NCI-H1436 (cell line): ENCODE measurements around the gene IL1RAPL1.
"Not testable (repeated sequence)": the region's sequence is repeated elsewhere in the genome, so short reads cannot be mapped to it uniquely, and the experiment has no call there.

Experiments used
- DNase-seq: peaks from one replicate; lab custom pipeline; 2025; lab: John Stamatoyannopoulos, UW

IL1RAPL1 gene

GRCh38 chrX:28628120-28628519 lies 40.9 kb downstream of the IL1RAPL1 start:
- DNase-seq, result no peak

- no peak for DNase-seq
These were observed 51.5 kb downstream of the IL1RAPL1 start for GRCh38 chrX:28638775-28639174.

- DNase-seq, result no peak
These were observed 52.2 kb downstream of the IL1RAPL1 start for GRCh38 chrX:28639451-28639850.

GRCh38 chrX:28649541-28649940 lies 62.3 kb downstream of the IL1RAPL1 start:
- DNase-seq, result no peak

GRCh38 chrX:28651186-28651585 lies 63.9 kb downstream of the IL1RAPL1 start:
- no peak for DNase-seq

GRCh38 chrX:28659269-28659668 lies 72.0 kb downstream of the IL1RAPL1 start:
- DNase-seq, result no peak

GRCh38 chrX:28665778-28666177 lies 78.5 kb downstream of the IL1RAPL1 start:
- no peak for DNase-seq

GRCh38 chrX:28668303-28668702 lies 81.1 kb downstream of the IL1RAPL1 start:
- no peak for DNase-seq

- no peak for DNase-seq
These were observed 81.7 kb downstream of the IL1RAPL1 start for GRCh38 chrX:28668957-28669356.

GRCh38 chrX:28670074-28670473 lies 82.8 kb downstream of the IL1RAPL1 start:
- no peak for DNase-seq

GRCh38 chrX:28675173-28675572 lies 87.9 kb downstream of the IL1RAPL1 start:
- no peak for DNase-seq

- no peak for DNase-seq
These were observed 105.9 kb downstream of the IL1RAPL1 start for GRCh38 chrX:28693101-28693500.

- no peak for DNase-seq
These were observed 110.5 kb downstream of the IL1RAPL1 start for GRCh38 chrX:28697732-28698131.

GRCh38 chrX:28701222-28701621 lies 114.0 kb downstream of the IL1RAPL1 start:
- no peak for DNase-seq

GRCh38 chrX:28706964-28707363 lies 119.7 kb downstream of the IL1RAPL1 start:
- DNase-seq, result no peak

GRCh38 chrX:28709421-28709820 lies 122.2 kb downstream of the IL1RAPL1 start:
- DNase-seq, result no peak

- no peak for DNase-seq
These were observed 130.6 kb downstream of the IL1RAPL1 start for GRCh38 chrX:28717864-28718263.

GRCh38 chrX:28718450-28718849 lies 131.2 kb downstream of the IL1RAPL1 start:
- no peak for DNase-seq

- no peak for DNase-seq
These were observed 132.4 kb downstream of the IL1RAPL1 start for GRCh38 chrX:28719620-28720019.

GRCh38 chrX:28752330-28752729 lies 165.1 kb downstream of the IL1RAPL1 start:
- DNase-seq, result no peak

- DNase-seq, result no peak
These were observed 168.9 kb downstream of the IL1RAPL1 start for GRCh38 chrX:28756175-28756574.

- no peak for DNase-seq
These were observed 169.4 kb downstream of the IL1RAPL1 start for GRCh38 chrX:28756647-28757046.

GRCh38 chrX:28757290-28757689 lies 170.0 kb downstream of the IL1RAPL1 start:
- DNase-seq, result no peak

- DNase-seq, result not testable (repeated sequence)
These were observed 179.3 kb downstream of the IL1RAPL1 start for GRCh38 chrX:28766561-28766960.

GRCh38 chrX:28773807-28774206 lies 186.6 kb downstream of the IL1RAPL1 start:
- no peak for DNase-seq
